IMR-90 (cell line): ENCODE measurements around the gene CHSY3.

Experiments used
- CEBPB ChIP-seq: IDR thresholded peaks from 2 replicates; pipeline ENCODE4 v1.6.1; 2012; ENCODE audit warnings: low read depth, low read length, improper control_type of control experiment
- FOS ChIP-seq: fragments of 150-350 bp; IDR thresholded peaks from 2 replicates; pipeline ENCODE4 v1.6.1; 2016; ENCODE audit warnings: low read depth, low read length
- MAZ ChIP-seq: IDR thresholded peaks from 2 replicates; pipeline ENCODE4 v1.6.1; 2012; ENCODE audit warnings: low read depth, mild to moderate bottlenecking, low read length, improper control_type of control experiment, moderate library complexity, borderline replicate concordance
- NFE2L2 ChIP-seq: fragments of 150-350 bp; IDR thresholded peaks from 2 replicates; pipeline ENCODE4 v1.6.1; 2016; ENCODE audit warnings: low read depth, mild to moderate bottlenecking, low read length
- POLR2A ChIP-seq: IDR thresholded peaks from 2 replicates; pipeline ENCODE4 v1.6.1; 2012; ENCODE audit warnings: mild to moderate bottlenecking, low read depth, low read length
- RAD21 ChIP-seq: IDR thresholded peaks from 2 replicates; pipeline ENCODE4 v1.6.1; 2012; ENCODE audit warnings: low read length, improper control_type of control experiment
- RCOR1 ChIP-seq: IDR thresholded peaks from 2 replicates; pipeline ENCODE4 v1.6.1; 2012; ENCODE audit warnings: mild to moderate bottlenecking, low read length, improper control_type of control experiment; ENCODE audit not compliant: insufficient replicate concordance
- RFX5 ChIP-seq: IDR thresholded peaks from 2 replicates; pipeline ENCODE4 v1.8.0; 2012; ENCODE audit warnings: low read depth, mild to moderate bottlenecking, low read length, moderate library complexity
- SMC3 ChIP-seq: fragments of 150-350 bp; IDR thresholded peaks from 2 replicates; pipeline ENCODE4 v1.6.1; 2016; ENCODE audit warnings: low read depth, mild to moderate bottlenecking, antibody characterized with exemption, low read length, moderate library complexity
- TF ChIP-seq, protein P1 (sequence below): conservative IDR thresholded peaks from 2 replicates; pipeline ENCODE4 v1.5.1; 2012; ENCODE audit warnings: mild to moderate bottlenecking, low read depth, low read length, improper control_type of control experiment
- TF ChIP-seq, protein P2 (sequence below): fragments of 150-350 bp; IDR thresholded peaks from 2 replicates; pipeline ENCODE4 v1.6.1; 2017; ENCODE audit warnings: mild to moderate bottlenecking, antibody characterized with exemption, low read length, low read depth

DNA sequence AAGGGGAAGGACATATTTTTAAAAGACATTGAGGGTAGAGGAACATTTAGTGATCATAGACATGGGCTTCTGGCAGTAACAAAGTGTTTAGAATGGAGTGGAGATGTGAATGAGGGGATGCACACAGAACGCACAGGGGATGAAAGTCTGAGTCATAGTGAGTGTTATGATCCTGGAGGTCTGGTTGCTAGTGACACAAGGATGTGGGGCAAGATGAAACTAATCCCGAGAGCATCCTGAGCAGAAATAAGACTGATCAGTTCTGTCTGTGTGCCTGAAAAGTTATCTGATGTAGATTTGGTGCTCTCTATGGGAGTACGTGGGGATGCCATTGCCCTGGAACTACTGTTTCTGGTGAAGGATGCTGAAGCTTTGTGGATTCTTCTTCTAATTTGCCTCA lies 141.1 kb downstream of the CHSY3 start:
- TF ChIP-seq POLR2A (no peak), RFX5 (no peak), CEBPB (no peak), MAZ (no peak), RAD21 (no peak), RCOR1 (no peak), SMC3 (no peak), NFE2L2 (no peak), FOS (no peak)
- TF ChIP-seq, protein P1, sequence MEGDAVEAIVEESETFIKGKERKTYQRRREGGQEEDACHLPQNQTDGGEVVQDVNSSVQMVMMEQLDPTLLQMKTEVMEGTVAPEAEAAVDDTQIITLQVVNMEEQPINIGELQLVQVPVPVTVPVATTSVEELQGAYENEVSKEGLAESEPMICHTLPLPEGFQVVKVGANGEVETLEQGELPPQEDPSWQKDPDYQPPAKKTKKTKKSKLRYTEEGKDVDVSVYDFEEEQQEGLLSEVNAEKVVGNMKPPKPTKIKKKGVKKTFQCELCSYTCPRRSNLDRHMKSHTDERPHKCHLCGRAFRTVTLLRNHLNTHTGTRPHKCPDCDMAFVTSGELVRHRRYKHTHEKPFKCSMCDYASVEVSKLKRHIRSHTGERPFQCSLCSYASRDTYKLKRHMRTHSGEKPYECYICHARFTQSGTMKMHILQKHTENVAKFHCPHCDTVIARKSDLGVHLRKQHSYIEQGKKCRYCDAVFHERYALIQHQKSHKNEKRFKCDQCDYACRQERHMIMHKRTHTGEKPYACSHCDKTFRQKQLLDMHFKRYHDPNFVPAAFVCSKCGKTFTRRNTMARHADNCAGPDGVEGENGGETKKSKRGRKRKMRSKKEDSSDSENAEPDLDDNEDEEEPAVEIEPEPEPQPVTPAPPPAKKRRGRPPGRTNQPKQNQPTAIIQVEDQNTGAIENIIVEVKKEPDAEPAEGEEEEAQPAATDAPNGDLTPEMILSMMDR: no peak
- TF ChIP-seq, protein P2, sequence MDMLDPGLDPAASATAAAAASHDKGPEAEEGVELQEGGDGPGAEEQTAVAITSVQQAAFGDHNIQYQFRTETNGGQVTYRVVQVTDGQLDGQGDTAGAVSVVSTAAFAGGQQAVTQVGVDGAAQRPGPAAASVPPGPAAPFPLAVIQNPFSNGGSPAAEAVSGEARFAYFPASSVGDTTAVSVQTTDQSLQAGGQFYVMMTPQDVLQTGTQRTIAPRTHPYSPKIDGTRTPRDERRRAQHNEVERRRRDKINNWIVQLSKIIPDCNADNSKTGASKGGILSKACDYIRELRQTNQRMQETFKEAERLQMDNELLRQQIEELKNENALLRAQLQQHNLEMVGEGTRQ: no peak
